Colonic mucosa (tissue), 4 donors: ENCODE measurements around the gene CCDC27. TPM values are rescaled to one million over a fixed set of nuclear protein-coding genes. Genes with fewer than 3 reads are reported as not detected.
"Not testable (repeated sequence)": the region's sequence is repeated elsewhere in the genome, so short reads cannot be mapped to it uniquely, and the experiment has no call there.

ENCODE experiments used
- DNase-seq: peaks from one replicate; pipeline ENCODE4 v3.0.0-alpha.2; 2020
- H3K27ac ChIP-seq: fragments of 200-600 bp; one replicate; pipeline ENCODE4 v1.8.0; 2021
- H3K27me3 ChIP-seq: fragments of 200-600 bp; one replicate; pipeline ENCODE4 v1.8.0; 2021
- H3K36me3 ChIP-seq: fragments of 200-600 bp; one replicate; pipeline ENCODE4 v1.8.0; 2021
- H3K4me1 ChIP-seq: fragments of 200-600 bp; one replicate; pipeline ENCODE4 v1.8.0; 2021; ENCODE audit warnings: mild to moderate bottlenecking
- H3K4me3 ChIP-seq: fragments of 200-600 bp; one replicate; pipeline ENCODE4 v1.8.0; 2021
- H3K9ac ChIP-seq, 2 donors: one replicate each; pipeline ENCODE4 v1.7.0; 2013; ENCODE audit warnings: control low read depth in 2 of 2, low read depth in 2 of 2, low read length in 2 of 2
- H3K9me3 ChIP-seq: fragments of 200-600 bp; one replicate; pipeline ENCODE4 v1.8.0; 2021
- intact Hi-C: fragments of 100-400 bp; cut with DNase I; formaldehyde crosslinking; loops from one replicate; pipeline ENCODE4 v1.14.1; 2022
- total RNA-seq, 2 donors: library from RNA; stranded (reverse); fragmentation: NEBNext Ultra II Directional in 1 of 2; extraction: Animal tissue kit (Norgen Biotek cat#: 25700) in 1 of 2; gene quantifications; one replicate each; pipeline ENCODE4 v1.2.1, GENCODE V29; 2021
- TF ChIP-seq, protein P1 (sequence below): fragments of 200-600 bp; IDR thresholded peaks from one replicate; pipeline ENCODE4 v1.8.0; 2022; ENCODE audit warnings: antibody characterized with exemption, mild to moderate bottlenecking
- donor health status: healthy.
- donor health status: DM: no; HTN: no; CAD: no.
- donor health status: DM: no; HTN: no; CAD: no.

CCDC27 gene
- total RNA-seq, 2 donors from 2014 or later, result not detected

GRCh38 chr1:3796215-3797061 is 44.2 kb downstream of the CCDC27 start, which contains the start of gene LRRC47:
Gene LRRC47 (minus strand): TSS chr1:3796498. CDS start chr1:3796476, 22 bp downstream.
- Histone ChIP-seq H3K36me3 (no peaks in the 10 kb centered on the region), H3K4me3 (peak within 1 kb of the TSS; percentile 86), H3K9ac (peak within 1 kb of the TSS; percentile 81 to 89), H3K4me1 (peaks cover 13% of the 10 kb centered on the region), H3K27ac (peak within 1 kb of the TSS; percentile 28), H3K9me3 (no peaks in the 10 kb centered on the region), H3K27me3 (no peaks in the 10 kb centered on the region)
- TF ChIP-seq, protein P1, sequence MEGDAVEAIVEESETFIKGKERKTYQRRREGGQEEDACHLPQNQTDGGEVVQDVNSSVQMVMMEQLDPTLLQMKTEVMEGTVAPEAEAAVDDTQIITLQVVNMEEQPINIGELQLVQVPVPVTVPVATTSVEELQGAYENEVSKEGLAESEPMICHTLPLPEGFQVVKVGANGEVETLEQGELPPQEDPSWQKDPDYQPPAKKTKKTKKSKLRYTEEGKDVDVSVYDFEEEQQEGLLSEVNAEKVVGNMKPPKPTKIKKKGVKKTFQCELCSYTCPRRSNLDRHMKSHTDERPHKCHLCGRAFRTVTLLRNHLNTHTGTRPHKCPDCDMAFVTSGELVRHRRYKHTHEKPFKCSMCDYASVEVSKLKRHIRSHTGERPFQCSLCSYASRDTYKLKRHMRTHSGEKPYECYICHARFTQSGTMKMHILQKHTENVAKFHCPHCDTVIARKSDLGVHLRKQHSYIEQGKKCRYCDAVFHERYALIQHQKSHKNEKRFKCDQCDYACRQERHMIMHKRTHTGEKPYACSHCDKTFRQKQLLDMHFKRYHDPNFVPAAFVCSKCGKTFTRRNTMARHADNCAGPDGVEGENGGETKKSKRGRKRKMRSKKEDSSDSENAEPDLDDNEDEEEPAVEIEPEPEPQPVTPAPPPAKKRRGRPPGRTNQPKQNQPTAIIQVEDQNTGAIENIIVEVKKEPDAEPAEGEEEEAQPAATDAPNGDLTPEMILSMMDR, result no peak
- intact Hi-C loops, result no loop called here
- DNase-seq, result peak; percentile 94

- H3K27ac ChIP-seq, result no peak overlapping the region
- intact Hi-C loops, result no loop called here
- DNase-seq, result no peak
Observed at GRCh38 chr1:3799976-3800685, 47.9 kb downstream of the CCDC27 start.

DNA sequence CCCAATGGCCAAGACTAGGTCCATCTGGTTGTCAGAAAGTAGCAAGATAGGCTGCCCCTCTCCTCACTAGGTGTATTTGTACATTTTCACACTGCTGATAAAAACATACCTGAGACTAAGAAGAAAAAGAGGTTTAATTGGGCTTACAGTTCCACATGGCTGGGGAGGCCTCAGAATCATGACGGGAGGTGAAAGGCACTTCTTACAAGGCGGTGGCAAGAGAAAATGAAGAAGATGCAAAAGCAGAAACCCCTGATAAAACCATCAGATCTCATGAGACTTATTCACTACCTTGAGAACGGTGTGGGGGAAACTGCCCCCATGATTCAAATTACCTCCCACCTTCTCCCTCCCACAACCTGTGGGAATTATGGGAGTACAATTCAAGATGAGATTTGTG is 48.5 kb downstream of the CCDC27 start:
- intact Hi-C loops, H3K27me3 ChIP-seq, H3K4me3 ChIP-seq, H3K27ac ChIP-seq, H3K4me1 ChIP-seq, H3K36me3 ChIP-seq, H3K9me3 ChIP-seq, DNase-seq, H3K9ac ChIP-seq: not testable (repeated sequence)

More at GRCh38 chr1:3799976-3800685, 47.9 kb downstream of the CCDC27 start:
- H3K9ac ChIP-seq, result no peak overlapping the region
- no peaks in the 10 kb centered on the region for H3K36me3 ChIP-seq
- no peaks in the 10 kb centered on the region for H3K9me3 ChIP-seq
- TF ChIP-seq, protein P1, result no peak
- no peaks in the 10 kb centered on the region for H3K27me3 ChIP-seq
- no peak overlapping the region for H3K4me3 ChIP-seq
- H3K4me1 ChIP-seq, result peaks cover 2% of the 10 kb centered on the region

DNA sequence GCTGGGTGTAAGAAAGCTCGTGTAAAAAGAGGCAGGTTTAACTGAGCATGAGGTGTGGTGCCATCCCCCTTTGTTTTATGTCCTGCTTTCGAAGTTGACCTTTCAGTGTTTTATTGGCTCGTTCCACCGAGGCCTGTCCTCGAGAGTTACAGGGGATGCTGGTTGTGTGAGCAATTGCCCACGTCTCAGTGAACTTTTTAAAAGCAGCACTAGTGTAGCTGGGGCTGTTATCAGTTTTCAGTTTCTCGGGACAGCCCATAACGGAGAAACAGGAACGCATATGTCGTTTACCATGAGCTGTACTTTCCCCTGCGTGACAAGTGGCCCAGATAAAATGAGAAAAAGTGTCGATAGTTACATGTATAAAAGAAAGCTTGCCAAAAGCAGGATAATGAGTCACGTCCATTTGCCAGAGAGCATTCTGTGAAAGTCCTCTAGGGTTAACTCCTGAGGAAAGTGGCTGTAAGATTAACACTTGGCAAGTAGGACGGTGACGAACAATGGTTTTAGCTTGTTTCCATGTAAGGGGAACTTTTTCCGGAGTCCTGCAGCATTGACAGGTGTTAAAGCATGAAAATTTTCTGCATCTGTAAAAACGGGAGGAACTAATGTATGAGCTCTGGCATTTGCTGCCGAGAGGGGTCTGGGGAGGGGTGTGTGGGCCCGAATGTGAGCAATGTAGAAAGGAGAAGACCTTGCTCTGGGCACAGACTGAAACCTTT is 51.8 kb downstream of the CCDC27 start:
- no peak overlapping the region for H3K9ac ChIP-seq
- no peak for DNase-seq
- no peak overlapping the region for H3K4me3 ChIP-seq
- H3K27ac ChIP-seq, result no peak overlapping the region
- no peaks in the 10 kb centered on the region for H3K36me3 ChIP-seq
- H3K4me1 ChIP-seq, result no peaks in the 10 kb centered on the region
- no peaks in the 10 kb centered on the region for H3K9me3 ChIP-seq
- TF ChIP-seq, protein P1, result no peak
- no peaks in the 10 kb centered on the region for H3K27me3 ChIP-seq
- intact Hi-C loops, result no loop called here

GRCh38 chr1:3804627-3804944 is 52.3 kb downstream of the CCDC27 start:
- H3K27ac ChIP-seq, H3K9ac ChIP-seq, intact Hi-C loops, H3K9me3 ChIP-seq, H3K36me3 ChIP-seq, H3K27me3 ChIP-seq, H3K4me1 ChIP-seq, H3K4me3 ChIP-seq, DNase-seq: not testable (repeated sequence)

- intact Hi-C loops, result no loop called here
- DNase-seq, result no peak
- no peaks in the 10 kb centered on the region for H3K27me3 ChIP-seq
- H3K36me3 ChIP-seq, result no peaks in the 10 kb centered on the region
- no peak overlapping the region for H3K27ac ChIP-seq
- no peak overlapping the region for H3K9ac ChIP-seq
- H3K4me1 ChIP-seq, result no peaks in the 10 kb centered on the region
- TF ChIP-seq, protein P1, result no peak
- H3K9me3 ChIP-seq, result no peaks in the 10 kb centered on the region
- no peak overlapping the region for H3K4me3 ChIP-seq
Observed at GRCh38 chr1:3805038-3805437, 52.8 kb downstream of the CCDC27 start.
